NCI-H82 treated with DMSO at 0.1 percent for 48 hours (cell line): ENCODE data around the gene DEGS1.

Experiments
- DNase-seq: peaks from one replicate; lab custom pipeline; 2025; ENCODE audit not compliant: unreplicated experiment; lab: John Stamatoyannopoulos, UW

Gene DEGS1

GRCh38 chr1:224212618-224213061 lies 29.6 kb downstream of the DEGS1 start:
- no peak for DNase-seq

GRCh38 chr1:224213438-224214119 lies 30.5 kb downstream of the DEGS1 start:
- DNase-seq: no peak

- no peak for DNase-seq
Observed at GRCh38 chr1:224216382-224216781, 33.3 kb downstream of the DEGS1 start.

GRCh38 chr1:224217655-224218623 lies 34.9 kb downstream of the DEGS1 start:
- no peak for DNase-seq

GRCh38 chr1:224219011-224219611 lies 36.1 kb downstream of the DEGS1 start:
- no peak for DNase-seq

GRCh38 chr1:224219612-224220059 lies 36.6 kb downstream of the DEGS1 start:
- no peak for DNase-seq

- DNase-seq: no peak
Observed at GRCh38 chr1:224223819-224224714, 41.0 kb downstream of the DEGS1 start.

GRCh38 chr1:224226849-224227502 lies 43.9 kb downstream of the DEGS1 start:
- no peak for DNase-seq

GRCh38 chr1:224234017-224234416 lies 51.0 kb downstream of the DEGS1 start:
- DNase-seq: no peak

- DNase-seq: no peak
Observed at GRCh38 chr1:224235813-224236493, 52.9 kb downstream of the DEGS1 start.

- no peak for DNase-seq
Observed at GRCh38 chr1:224237119-224237881, 54.3 kb downstream of the DEGS1 start.

- DNase-seq: no peak
Observed at GRCh38 chr1:224238212-224238611, 55.2 kb downstream of the DEGS1 start.

GRCh38 chr1:224238756-224239155 lies 55.7 kb downstream of the DEGS1 start:
- DNase-seq: no peak
